H9 (cell line): ENCODE measurements around the gene TFDP1. TPM values are rescaled to one million over a fixed set of nuclear protein-coding genes. Genes with fewer than 3 reads are reported as not detected.

Source experiments
- DNase-seq: peaks from one replicate; pipeline ENCODE4 v3.0.0-alpha.2; 2017
- H2AFZ ChIP-seq: one replicate; pipeline ENCODE4 v1.6.1; 2013; ENCODE audit warnings: mild to moderate bottlenecking, low read length, control low read depth, moderate library complexity
- H2AK5ac ChIP-seq: 2 replicates; pipeline ENCODE4 v1.6.1; 2013; ENCODE audit warnings: low read length, control low read depth, mixed read lengths; ENCODE audit not compliant: insufficient read length
- H2BK120ac ChIP-seq: one replicate; pipeline ENCODE4 v1.6.1; 2013; ENCODE audit warnings: low read depth, mild to moderate bottlenecking, low read length, control low read depth, inconsistent platforms; ENCODE audit not compliant: poor library complexity, severe bottlenecking
- H2BK12ac ChIP-seq: 2 replicates; pipeline ENCODE4 v1.6.1; 2013; ENCODE audit warnings: low read length, control low read depth, mixed read lengths, low read depth; ENCODE audit not compliant: insufficient read length
- H2BK15ac ChIP-seq: 2 replicates; pipeline ENCODE4 v1.6.1; 2013; ENCODE audit warnings: low read depth, low read length, control low read depth
- H2BK20ac ChIP-seq: one replicate; pipeline ENCODE4 v1.6.1; 2013; ENCODE audit warnings: low read depth, mild to moderate bottlenecking, low read length, control low read depth, inconsistent platforms; ENCODE audit not compliant: poor library complexity, severe bottlenecking
- H2BK5ac ChIP-seq: 2 replicates; pipeline ENCODE4 v1.6.1; 2013; ENCODE audit warnings: low read length, control low read depth, mixed read lengths; ENCODE audit not compliant: insufficient read length
- H3K14ac ChIP-seq: 2 replicates; pipeline ENCODE4 v1.6.1; 2013; ENCODE audit warnings: low read length, control low read depth; ENCODE audit not compliant: insufficient read depth
- H3K18ac ChIP-seq: 2 replicates; pipeline ENCODE4 v1.6.1; 2013; ENCODE audit warnings: low read depth, mild to moderate bottlenecking, mixed read lengths, low read length, control low read depth; ENCODE audit not compliant: insufficient read length
- H3K23ac ChIP-seq: 2 replicates; pipeline ENCODE4 v1.6.1; 2013; ENCODE audit warnings: low read length, control low read depth, mixed read lengths, low read depth; ENCODE audit not compliant: insufficient read length
- H3K23me2 ChIP-seq: 2 replicates; pipeline ENCODE4 v1.6.1; 2013; ENCODE audit warnings: low read depth, mild to moderate bottlenecking, mixed read lengths, low read length, control low read depth; ENCODE audit not compliant: insufficient read length, poor library complexity, severe bottlenecking
- H3K27ac ChIP-seq: 2 replicates; pipeline ENCODE4 v1.5.1; 2013; ENCODE audit warnings: low read length, control low read depth, mixed read lengths, low read depth; ENCODE audit not compliant: insufficient read length
- H3K27me3 ChIP-seq: 2 replicates; pipeline ENCODE4 v1.6.1; 2013; ENCODE audit warnings: low read length, control low read depth, inconsistent platforms; ENCODE audit not compliant: insufficient read depth
- H3K4ac ChIP-seq: 2 replicates; pipeline ENCODE4 v1.6.1; 2013; ENCODE audit warnings: low read depth, mild to moderate bottlenecking, control low read depth, inconsistent platforms, low read length, moderate library complexity
- H3K4me1 ChIP-seq: 2 replicates; pipeline ENCODE4 v1.6.1; 2013; ENCODE audit warnings: low read length, control low read depth, inconsistent platforms; ENCODE audit not compliant: insufficient read depth
- H3K4me2 ChIP-seq: 2 replicates; pipeline ENCODE4 v1.6.1; 2013; ENCODE audit warnings: low read length, control low read depth, mixed read lengths; ENCODE audit not compliant: insufficient read length, insufficient read depth
- H3K56ac ChIP-seq: 2 replicates; pipeline ENCODE4 v1.6.1; 2013; ENCODE audit warnings: low read depth, mild to moderate bottlenecking, mixed read lengths, low read length, control low read depth; ENCODE audit not compliant: insufficient read length
- H3K79me1 ChIP-seq: 2 replicates; pipeline ENCODE4 v1.6.1; 2013; ENCODE audit warnings: low read depth, mild to moderate bottlenecking, moderate library complexity, low read length, control low read depth, inconsistent platforms; ENCODE audit not compliant: insufficient read depth, poor library complexity, severe bottlenecking
- H3K79me2 ChIP-seq: 2 replicates; pipeline ENCODE4 v1.6.1; 2013; ENCODE audit warnings: low read length, control low read depth, inconsistent platforms; ENCODE audit not compliant: insufficient read depth
- H3K9ac ChIP-seq: 2 replicates; pipeline ENCODE4 v1.6.1; 2013; ENCODE audit warnings: low read length, control low read depth, mixed read lengths; ENCODE audit not compliant: insufficient read length; ENCODE audit errors: extremely low read depth
- H3K9me3 ChIP-seq: one replicate; pipeline ENCODE4 v1.6.1; 2013; ENCODE audit warnings: low read depth, low read length, inconsistent platforms; ENCODE audit not compliant: control insufficient read depth
- H3T11ph ChIP-seq: one replicate; pipeline ENCODE4 v1.6.1; 2013; ENCODE audit warnings: mild to moderate bottlenecking, low read length, control low read depth, inconsistent platforms
- H4K20me1 ChIP-seq: one replicate; pipeline ENCODE4 v1.6.1; 2013; ENCODE audit not compliant: control insufficient read depth, insufficient read length, insufficient read depth
- H4K5ac ChIP-seq: 2 replicates; pipeline ENCODE4 v1.6.1; 2013; ENCODE audit warnings: low read depth, mild to moderate bottlenecking, mixed read lengths, low read length, control low read depth; ENCODE audit not compliant: insufficient read length
- H4K8ac ChIP-seq: replicated peaks from 2 replicates; pipeline ENCODE4 v1.6.1; 2013; ENCODE audit warnings: low read length, control low read depth, mixed read lengths, low read depth; ENCODE audit not compliant: insufficient read length
- H4K91ac ChIP-seq: 2 replicates; pipeline ENCODE4 v1.6.1; 2013; ENCODE audit warnings: low read depth, mild to moderate bottlenecking, moderate library complexity, mixed read lengths, low read length, control low read depth; ENCODE audit not compliant: insufficient read length
- H3K27ac Mint-ChIP-seq, 3 experiments: 2 replicates in 2 of 3; 3 replicates in 1 of 3; pipeline ENCODE4 v1.8.0; 2020 to 2021; ENCODE audit warnings: mixed read lengths in 3 of 3, mild to moderate bottlenecking in 1 of 3, moderate library complexity in 1 of 3
- H3K27me3 Mint-ChIP-seq: 2 replicates; pipeline ENCODE4 v1.8.0; 2021; ENCODE audit warnings: low read depth, mild to moderate bottlenecking, moderate library complexity, mixed read lengths
- H3K36me3 Mint-ChIP-seq, 3 experiments: 2 replicates in 2 of 3; 3 replicates in 1 of 3; pipeline ENCODE4 v1.8.0; 2020 to 2021; ENCODE audit warnings: low read depth in 3 of 3, mixed read lengths in 3 of 3; ENCODE audit not compliant: insufficient read depth in 1 of 3
- H3K4me1 Mint-ChIP-seq, 2 experiments: 2 replicates each; pipeline ENCODE4 v1.8.0; 2020; ENCODE audit warnings: mixed read lengths in 2 of 2
- H3K4me3 Mint-ChIP-seq, 2 experiments: 2 replicates in 1 of 2; 3 replicates in 1 of 2; pipeline ENCODE4 v1.8.0; 2020 to 2021; ENCODE audit warnings: mild to moderate bottlenecking in 2 of 2, mixed read lengths in 2 of 2, moderate library complexity in 1 of 2
- H3K9me3 Mint-ChIP-seq, 2 experiments: 2 replicates in 1 of 2; 3 replicates in 1 of 2; pipeline ENCODE4 v1.8.0; 2020; ENCODE audit warnings: mild to moderate bottlenecking in 2 of 2, mixed read lengths in 2 of 2, moderate library complexity in 1 of 2
- WGBS: extraction: QIAGEN DNeasy Blood & Tissue Kit; methylation state at CpG from one replicate; pipeline ENCODE4 v1.1.7; 2013; ENCODE audit warnings: missing lambda C conversion rate, low lambda C conversion rate, mixed read lengths; ENCODE audit not compliant: insufficient read length; ENCODE audit errors: extremely low coverage; 5-methylcytosine and 5-hydroxymethylcytosine counted together
- total RNA-seq: library from RNA; stranded (reverse); gene quantifications from 2 replicates; pipeline ENCODE4 v1.2.1, GENCODE V29; 2021
- TF ChIP-seq, protein P1 (sequence below): fragments of 200-600 bp; sonication (generic); conservative IDR thresholded peaks from 3 replicates; pipeline ENCODE4 v1.8.0; 2021; ENCODE audit warnings: antibody characterized with exemption, mild to moderate bottlenecking

TFDP1 gene
- total RNA-seq, 1 experiment from 2014 or later, result 111 TPM

DNA sequence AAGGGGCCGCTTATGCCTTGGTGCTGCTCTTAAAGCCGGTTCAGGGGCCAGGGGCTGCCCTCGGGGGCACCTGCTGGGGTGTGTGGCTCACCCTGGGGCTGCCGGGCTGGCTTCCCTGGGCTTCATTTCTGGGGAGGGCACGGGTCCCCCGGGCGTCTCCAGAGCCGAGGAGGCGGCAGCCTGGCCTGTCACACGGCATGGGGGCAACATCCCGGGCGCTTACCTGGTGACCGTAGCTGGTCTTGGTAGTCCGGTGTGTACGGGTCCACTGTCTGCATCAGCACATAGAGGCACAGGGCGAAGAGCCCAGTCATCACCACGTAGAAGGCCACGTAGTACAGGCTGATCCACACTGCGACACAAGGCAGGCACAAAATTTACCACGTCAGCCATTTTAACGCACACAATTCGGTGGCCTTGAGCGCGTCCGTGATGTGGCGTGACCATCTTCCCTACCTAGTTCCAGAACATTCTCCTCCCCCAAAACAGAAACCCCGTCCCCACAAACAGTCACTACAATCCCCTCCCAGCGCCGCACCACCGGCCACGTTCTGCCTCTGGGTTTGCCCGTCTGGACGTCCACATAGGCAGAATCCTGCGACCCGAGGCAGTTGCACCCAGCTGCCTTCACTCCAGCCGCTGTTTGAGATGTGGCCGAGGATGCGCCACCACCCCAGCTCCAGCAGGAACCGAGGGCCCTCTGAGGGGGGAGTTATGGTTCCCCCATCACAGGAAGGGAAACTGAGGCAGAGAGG is 70.2 kb downstream of the TFDP1 start:
- no peaks in the 10 kb centered on the region for H3K36me3 Mint-ChIP-seq
- Histone ChIP-seq H3K79me1 (no peaks in the 10 kb centered on the region), H4K8ac (no peak overlapping the region), H4K5ac (no peak overlapping the region), H2BK12ac (no peak overlapping the region), H3K14ac (no peak overlapping the region), H3K27me3 (no peaks in the 10 kb centered on the region), H3T11ph (no peak overlapping the region), H3K79me2 (no peaks in the 10 kb centered on the region), H3K4me2 (no peak overlapping the region), H3K9ac (no peak overlapping the region), H3K56ac (no peak overlapping the region), H3K18ac (no peak overlapping the region), H2AFZ (no peak overlapping the region), H2BK5ac (no peak overlapping the region), H2BK20ac (no peak overlapping the region), H3K23me2 (no peaks in the 10 kb centered on the region), H2BK120ac (no peak overlapping the region), H3K9me3 (no peaks in the 10 kb centered on the region), H3K27ac (no peak overlapping the region), H2BK15ac (no peak overlapping the region), H3K4me1 (no peaks in the 10 kb centered on the region), H4K91ac (no peak overlapping the region), H3K23ac (no peak overlapping the region), H2AK5ac (no peak overlapping the region), H4K20me1 (no peaks in the 10 kb centered on the region), H3K4ac (no peak overlapping the region)
- TF ChIP-seq, protein P1, sequence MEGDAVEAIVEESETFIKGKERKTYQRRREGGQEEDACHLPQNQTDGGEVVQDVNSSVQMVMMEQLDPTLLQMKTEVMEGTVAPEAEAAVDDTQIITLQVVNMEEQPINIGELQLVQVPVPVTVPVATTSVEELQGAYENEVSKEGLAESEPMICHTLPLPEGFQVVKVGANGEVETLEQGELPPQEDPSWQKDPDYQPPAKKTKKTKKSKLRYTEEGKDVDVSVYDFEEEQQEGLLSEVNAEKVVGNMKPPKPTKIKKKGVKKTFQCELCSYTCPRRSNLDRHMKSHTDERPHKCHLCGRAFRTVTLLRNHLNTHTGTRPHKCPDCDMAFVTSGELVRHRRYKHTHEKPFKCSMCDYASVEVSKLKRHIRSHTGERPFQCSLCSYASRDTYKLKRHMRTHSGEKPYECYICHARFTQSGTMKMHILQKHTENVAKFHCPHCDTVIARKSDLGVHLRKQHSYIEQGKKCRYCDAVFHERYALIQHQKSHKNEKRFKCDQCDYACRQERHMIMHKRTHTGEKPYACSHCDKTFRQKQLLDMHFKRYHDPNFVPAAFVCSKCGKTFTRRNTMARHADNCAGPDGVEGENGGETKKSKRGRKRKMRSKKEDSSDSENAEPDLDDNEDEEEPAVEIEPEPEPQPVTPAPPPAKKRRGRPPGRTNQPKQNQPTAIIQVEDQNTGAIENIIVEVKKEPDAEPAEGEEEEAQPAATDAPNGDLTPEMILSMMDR, result no peak
- no peak for DNase-seq
- peak overlapping the region in 1 of 3 experiments; percentile 8; a peak in 1 of 7 replicates for H3K27ac Mint-ChIP-seq
- no CpG with 5 or more reads among the region's 39 CpGs for WGBS
- no peaks in the 10 kb centered on the region; the same call in 1 of the 2 replicates for H3K27me3 Mint-ChIP-seq
- no peak overlapping the region for H3K4me3 Mint-ChIP-seq
- H3K9me3 Mint-ChIP-seq, result no peaks in the 10 kb centered on the region
- peaks cover 2 to 3% of the 10 kb centered on the region in 2 experiments; a peak in 2 of 4 replicates for H3K4me1 Mint-ChIP-seq
